HUES64 (cell line): ENCODE measurements around the gene AACS.

ENCODE experiments used
- H3K27ac ChIP-seq: 2 replicates; pipeline ENCODE4 v1.7.0; 2013; ENCODE audit warnings: low read depth, low read length, inconsistent platforms
- H3K27me3 ChIP-seq: 2 replicates; pipeline ENCODE4 v1.6.1; 2013; ENCODE audit warnings: mild to moderate bottlenecking, low read length; ENCODE audit not compliant: insufficient read depth
- H3K36me3 ChIP-seq: 2 replicates; pipeline ENCODE4 v1.6.1; 2013; ENCODE audit warnings: mild to moderate bottlenecking, low read length; ENCODE audit not compliant: insufficient read depth
- H3K4me1 ChIP-seq: 2 replicates; pipeline ENCODE4 v1.6.1; 2013; ENCODE audit warnings: mild to moderate bottlenecking, low read length, moderate library complexity; ENCODE audit not compliant: insufficient read depth
- H3K4me3 ChIP-seq: 2 replicates; pipeline ENCODE4 v1.5.1; 2013; ENCODE audit warnings: mild to moderate bottlenecking, low read length, moderate library complexity
- H3K9ac ChIP-seq: 2 replicates; pipeline ENCODE4 v1.6.1; 2013; ENCODE audit warnings: mild to moderate bottlenecking, low read depth, low read length
- H3K9me3 ChIP-seq: 2 replicates; pipeline ENCODE4 v1.6.1; 2013; ENCODE audit warnings: low read depth, low read length; ENCODE audit not compliant: insufficient read depth
- WGBS: fragments of 150-250, 120-280 bp; methylation state at CpG from one replicate; pipeline ENCODE4 v1.1.7; 2013; ENCODE audit warnings: missing lambda C conversion rate; 5-methylcytosine and 5-hydroxymethylcytosine counted together

The AACS gene

DNA sequence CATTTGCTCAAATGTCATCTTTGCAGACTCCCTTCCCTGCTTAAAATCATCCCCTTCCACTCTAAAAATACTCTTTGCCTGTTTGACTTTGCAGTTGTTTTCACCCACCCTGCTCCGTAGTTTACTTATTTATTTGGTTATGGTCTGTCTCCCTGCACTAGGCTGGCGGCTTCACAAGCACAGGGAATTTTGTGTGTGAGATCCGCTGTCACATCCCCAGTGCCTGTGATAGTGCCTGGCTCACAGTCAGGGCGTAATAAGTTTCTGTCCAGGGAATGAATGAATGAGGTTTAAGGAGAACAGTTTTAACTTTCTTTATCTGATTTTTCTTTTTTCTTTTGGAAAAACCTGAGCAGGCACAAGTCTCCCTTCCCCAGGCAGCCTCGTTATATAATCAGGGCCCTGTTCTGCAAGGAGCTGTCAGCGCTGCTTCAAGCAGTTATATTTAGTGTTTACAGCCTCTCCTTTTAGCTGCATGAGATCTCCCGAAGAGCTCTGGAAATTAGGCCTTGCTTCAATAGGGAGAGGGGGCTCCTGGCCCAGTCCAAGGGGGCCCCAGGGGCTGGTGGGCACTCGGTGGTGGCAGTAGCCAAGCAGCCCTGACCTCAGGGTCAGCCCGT, 107.1 kb downstream of the AACS start:
- no peak overlapping the region for H3K27ac ChIP-seq
- 0 out of 2 replicates have a peak, but pooled peaks cover 3% of the 10 kb centered on the region for H3K9me3 ChIP-seq
- no peaks in the 10 kb centered on the region for H3K27me3 ChIP-seq
- no peak overlapping the region for H3K9ac ChIP-seq
- H3K36me3 ChIP-seq = no peaks in the 10 kb centered on the region
- no peak overlapping the region for H3K4me3 ChIP-seq
- 94% methylated on average over 9 of the region's 9 CpGs for WGBS
- no peaks in the 10 kb centered on the region for H3K4me1 ChIP-seq

DNA sequence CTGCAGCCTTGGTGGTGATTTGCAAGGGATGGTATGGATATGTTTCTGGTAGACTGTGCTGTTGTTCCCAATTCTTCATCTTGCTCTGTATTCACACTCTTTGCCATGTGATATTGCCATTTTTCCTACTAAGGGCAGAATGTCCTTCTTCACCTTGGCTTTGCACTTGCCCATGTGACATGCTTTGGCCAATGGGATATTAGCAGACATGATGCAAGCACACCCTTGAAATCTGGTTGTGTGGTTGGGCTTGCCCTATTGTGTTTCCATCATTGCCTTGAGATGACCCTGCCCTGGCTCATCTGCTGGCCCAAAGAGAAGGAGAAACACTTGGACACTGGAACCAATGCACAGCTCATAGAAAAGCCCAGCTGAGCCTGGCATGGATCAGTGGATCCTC, 110.3 kb downstream of the AACS start:
- H3K9me3 ChIP-seq = peaks cover 6% of the 10 kb centered on the region; the same call in 1 of the 2 replicates
- no peaks in the 10 kb centered on the region for H3K27me3 ChIP-seq
- H3K27ac ChIP-seq = no peak overlapping the region
- H3K9ac ChIP-seq = no peak overlapping the region
- no peaks in the 10 kb centered on the region for H3K4me1 ChIP-seq
- no peaks in the 10 kb centered on the region for H3K36me3 ChIP-seq
- H3K4me3 ChIP-seq = no peak overlapping the region

DNA sequence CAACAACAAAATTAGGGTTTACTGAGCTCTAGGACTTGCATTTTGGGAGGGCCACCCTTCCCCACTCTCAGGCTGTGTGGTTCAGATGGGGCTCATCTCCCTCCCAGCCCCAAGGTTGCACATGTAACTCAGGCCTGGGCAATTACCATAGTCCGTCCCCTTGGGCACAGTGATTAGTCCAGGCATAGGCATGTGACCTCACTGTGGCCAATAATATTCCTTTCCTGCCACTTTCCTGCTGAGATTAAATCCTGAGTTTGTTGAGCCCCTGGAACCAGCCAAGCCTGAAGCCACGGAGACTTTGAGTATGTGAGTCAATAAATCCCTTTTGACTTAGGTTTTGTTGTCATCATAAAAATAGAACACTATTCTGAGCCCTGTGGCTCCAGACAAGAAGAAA, 113.0 kb downstream of the AACS start:
- Histone ChIP-seq H3K27me3 (no peaks in the 10 kb centered on the region), H3K4me3 (no peak overlapping the region), H3K27ac (no peak overlapping the region), H3K36me3 (no peaks in the 10 kb centered on the region), H3K4me1 (no peaks in the 10 kb centered on the region), H3K9me3 (peaks cover 6% of the 10 kb centered on the region; the same call in 1 of the 2 replicates), H3K9ac (no peak overlapping the region)
- WGBS = 97% methylated on average over 2 of the region's 2 CpGs

DNA sequence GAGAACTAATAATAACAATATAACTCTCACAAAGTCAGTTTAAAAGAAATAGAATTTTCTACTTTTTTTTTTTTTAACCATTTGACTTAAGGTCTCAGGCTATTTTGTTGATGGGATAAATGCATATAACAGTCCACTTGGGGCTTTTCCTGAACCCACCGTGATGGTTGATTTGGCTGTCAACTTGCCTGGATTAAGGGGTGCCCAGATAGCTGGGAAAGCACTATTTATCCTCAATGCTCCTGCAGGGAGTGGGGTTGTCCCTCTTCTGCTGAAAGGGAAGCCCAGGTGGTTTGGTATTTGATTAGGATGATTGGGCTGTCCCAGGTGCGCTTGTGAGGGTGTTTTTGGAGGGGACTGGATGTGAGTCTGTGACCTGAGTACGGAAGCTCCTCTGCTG, 114.9 kb downstream of the AACS start:
- H3K27me3 ChIP-seq = peaks cover 16% of the 10 kb centered on the region
- peaks cover 6% of the 10 kb centered on the region; the same call in 1 of the 2 replicates for H3K9me3 ChIP-seq
- H3K27ac ChIP-seq = no peak overlapping the region
- H3K9ac ChIP-seq = no peak overlapping the region
- no peaks in the 10 kb centered on the region for H3K36me3 ChIP-seq
- peaks cover 17% of the 10 kb centered on the region for H3K4me1 ChIP-seq
- H3K4me3 ChIP-seq = no peak overlapping the region
- 92% methylated on average over 3 of the region's 3 CpGs for WGBS

DNA sequence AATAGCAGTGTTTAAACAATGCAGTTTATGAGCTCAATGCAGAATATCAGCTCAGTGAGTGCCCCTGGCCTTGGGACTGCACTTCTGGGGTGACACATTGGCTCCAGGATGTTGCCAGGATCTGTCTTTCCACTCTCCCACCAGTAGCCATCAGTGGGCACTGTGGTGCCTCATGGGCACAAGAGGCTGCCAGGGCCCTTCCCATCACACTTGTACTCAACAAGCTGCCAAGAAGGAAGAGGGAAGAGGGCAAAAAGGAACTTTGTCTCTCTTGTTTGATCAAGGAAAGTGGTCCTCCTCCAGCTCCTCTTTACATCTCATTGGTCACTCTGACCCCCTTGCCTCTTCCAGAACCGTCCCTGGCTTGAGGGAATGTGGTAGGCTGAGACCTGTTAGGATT, 115.9 kb downstream of the AACS start:
- Histone ChIP-seq H3K4me1 (peaks cover 23% of the 10 kb centered on the region), H3K27me3 (peaks cover 20% of the 10 kb centered on the region), H3K27ac (no peak overlapping the region), H3K9me3 (peaks cover 3% of the 10 kb centered on the region; the same call in 1 of the 2 replicates), H3K36me3 (no peaks in the 10 kb centered on the region), H3K9ac (no peak overlapping the region), H3K4me3 (no peak overlapping the region)
- 75% methylated on average over 1 of the region's 1 CpG for WGBS

DNA sequence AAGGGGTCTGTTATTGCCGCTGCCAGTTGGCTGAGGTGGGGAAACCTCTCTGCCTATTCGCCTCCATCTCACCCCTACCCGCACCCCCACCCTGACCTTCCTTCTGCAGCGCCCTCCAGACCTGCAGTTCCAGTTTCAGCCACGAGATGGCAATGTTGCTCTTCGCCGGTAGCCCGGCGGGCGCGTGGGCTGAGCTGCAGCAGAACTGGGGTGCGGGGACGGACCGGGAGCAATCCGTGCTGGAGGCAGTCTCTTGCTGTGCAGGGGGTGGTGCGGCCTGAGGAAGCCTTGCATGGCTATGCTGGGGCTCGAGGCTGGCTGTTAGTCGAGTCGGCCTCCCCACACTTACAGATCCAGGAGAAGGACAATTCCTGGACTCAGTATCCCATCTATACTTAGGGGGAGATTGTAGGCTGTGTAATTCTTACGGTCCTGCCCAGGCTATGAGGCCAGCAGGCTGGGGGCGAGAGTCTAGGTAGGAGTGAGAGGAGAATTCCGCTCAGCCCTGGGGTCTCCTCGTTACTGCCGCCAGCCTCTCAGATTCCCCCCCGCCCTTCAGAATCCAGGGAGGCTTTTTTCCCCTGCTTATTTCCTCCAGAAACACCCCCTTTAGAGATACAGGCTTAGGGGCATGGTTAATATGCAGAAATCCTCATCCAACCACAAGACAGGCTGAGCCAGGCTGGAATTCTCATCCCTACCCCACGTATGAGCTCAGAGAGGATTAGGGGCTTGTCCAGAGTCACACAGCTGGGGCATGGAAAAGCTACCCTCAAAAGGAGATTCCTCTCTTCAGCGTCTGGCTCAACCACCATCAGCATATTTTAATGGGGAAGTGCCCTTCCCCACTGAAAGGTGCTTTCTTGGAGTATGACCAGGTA, 118.2 kb downstream of the AACS start:
- no peak overlapping the region for H3K27ac ChIP-seq
- peaks cover 30% of the 10 kb centered on the region for H3K4me1 ChIP-seq
- H3K36me3 ChIP-seq = no peaks in the 10 kb centered on the region
- H3K4me3 ChIP-seq = peak overlapping the region; percentile 41
- 2% methylated on average over 19 of the region's 27 CpGs for WGBS
- H3K9ac ChIP-seq = peak overlapping the region; percentile 16; the same call in 1 of the 2 replicates
- H3K27me3 ChIP-seq = peaks cover 34% of the 10 kb centered on the region
- peaks cover 3% of the 10 kb centered on the region; the same call in 1 of the 2 replicates for H3K9me3 ChIP-seq

DNA sequence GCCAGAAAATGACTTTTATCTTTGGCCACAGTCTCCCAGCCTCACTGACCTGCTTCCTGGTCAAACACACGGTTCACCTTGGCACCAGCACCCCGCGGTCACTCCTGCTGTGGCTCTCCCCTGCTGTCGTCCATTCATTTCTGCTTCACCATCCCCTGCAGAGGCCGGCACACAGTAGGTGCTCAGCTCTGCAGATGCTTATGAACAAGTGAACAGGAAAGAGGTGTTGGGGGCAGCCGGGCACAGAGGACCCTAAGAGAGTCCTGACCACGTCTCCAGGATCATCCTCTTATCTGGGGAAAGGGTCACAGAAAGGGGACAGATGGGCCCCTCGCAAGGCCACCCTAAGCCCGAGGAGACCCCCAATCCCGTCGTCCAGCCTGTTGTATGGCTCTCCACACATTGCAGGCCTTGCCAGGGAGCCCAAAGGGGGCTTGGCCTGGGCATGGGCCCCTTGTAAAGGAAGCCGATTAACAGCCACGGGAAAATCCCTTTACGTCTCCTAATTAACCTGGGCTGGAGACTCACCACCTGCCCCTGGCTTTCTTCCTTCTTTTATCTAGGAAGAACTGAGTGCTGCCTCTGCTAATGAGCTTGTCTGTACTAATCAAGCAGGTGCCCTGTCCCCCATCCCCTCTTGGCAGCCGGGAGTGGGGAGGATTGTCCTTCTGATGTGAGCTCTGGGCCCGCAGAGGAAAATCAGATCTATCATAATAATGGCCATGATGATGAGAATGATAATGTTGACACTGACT, 119.2 kb downstream of the AACS start:
- H3K4me1 ChIP-seq = peaks cover 33% of the 10 kb centered on the region
- H3K9ac ChIP-seq = no peak overlapping the region
- H3K27ac ChIP-seq = no peak overlapping the region
- H3K9me3 ChIP-seq = peaks cover 3% of the 10 kb centered on the region; the same call in 1 of the 2 replicates
- H3K27me3 ChIP-seq = peaks cover 43% of the 10 kb centered on the region
- 44% methylated on average over 16 of the region's 16 CpGs for whole genome bisulfite sequencing
- H3K36me3 ChIP-seq = no peaks in the 10 kb centered on the region
- peak overlapping the region; percentile 73; the same call in 1 of the 2 replicates for H3K4me3 ChIP-seq

DNA sequence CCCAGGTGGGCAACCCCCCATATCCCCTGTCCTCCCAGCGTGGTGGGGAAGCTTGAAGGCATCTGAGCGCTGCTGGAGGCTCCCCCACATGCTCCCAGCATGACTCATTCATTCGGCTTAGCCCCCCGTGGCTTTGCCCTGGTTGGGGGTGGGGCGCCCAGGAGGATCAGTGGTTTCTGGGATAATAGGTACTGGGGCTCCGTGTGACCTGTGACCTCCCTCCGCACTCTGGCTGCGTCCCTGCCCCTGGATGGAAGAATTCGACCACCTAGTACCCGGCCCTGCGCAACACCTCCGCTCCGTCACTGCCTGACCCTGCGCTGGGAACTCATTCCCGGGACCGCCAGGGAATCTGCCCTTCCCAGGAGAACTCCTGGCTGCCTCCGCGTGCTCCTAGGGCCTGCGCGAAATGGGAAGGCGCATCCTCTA, 120.1 kb downstream of the AACS start:
- H3K27ac ChIP-seq = peak overlapping the region; percentile 74; the same call in 1 of the 2 replicates
- under 1% methylated on average over 21 of the region's 21 CpGs for WGBS
- no peaks in the 10 kb centered on the region for H3K9me3 ChIP-seq
- no peaks in the 10 kb centered on the region for H3K36me3 ChIP-seq
- peak overlapping the region; percentile 75 for H3K9ac ChIP-seq
- peak overlapping the region; percentile 73 for H3K4me3 ChIP-seq
- H3K27me3 ChIP-seq = peaks cover 52% of the 10 kb centered on the region
- H3K4me1 ChIP-seq = peaks cover 40% of the 10 kb centered on the region

DNA sequence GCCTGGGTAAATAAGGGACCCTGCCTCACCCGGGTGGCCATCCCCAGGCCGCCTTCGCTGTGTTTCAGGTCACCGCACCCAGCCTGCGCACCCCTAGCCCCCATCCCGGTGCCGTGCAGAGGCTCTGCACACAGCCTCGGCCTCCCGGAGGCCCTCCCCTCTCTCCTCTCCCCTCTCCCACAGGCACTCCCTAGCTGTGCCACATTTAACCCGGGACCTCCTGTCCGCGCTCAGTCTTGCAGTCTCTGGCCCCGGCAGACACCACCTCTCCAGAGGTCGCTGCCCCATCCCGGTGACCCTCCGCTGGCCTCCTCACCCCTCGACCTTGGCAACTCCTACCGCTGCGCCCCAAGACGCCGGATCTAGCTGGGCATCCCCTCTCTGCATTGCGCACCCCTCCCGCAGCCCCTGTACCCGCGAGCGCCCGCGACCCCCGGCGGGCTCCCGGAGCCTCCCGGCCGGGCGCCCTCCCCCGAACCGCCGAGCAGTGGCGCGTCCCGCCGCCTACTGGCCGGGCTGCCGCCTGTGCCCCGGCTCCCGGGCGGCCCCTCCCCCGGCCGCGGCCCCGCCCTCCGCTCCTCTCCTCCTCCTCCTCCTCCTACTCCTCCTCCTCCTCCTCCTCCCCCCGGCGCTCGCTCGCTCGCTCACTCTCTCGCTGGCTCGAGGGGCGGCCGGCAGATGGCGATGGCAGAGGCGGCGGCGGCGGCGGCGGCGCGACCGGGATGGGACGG, 120.7 kb downstream of the AACS start, which contains the start of gene TMEM132B:
Gene TMEM132B, plus strand, starts transcription at position 647 of the 731 bp plus-strand sequence.
- H3K9me3 ChIP-seq = no peaks in the 10 kb centered on the region
- under 1% methylated on average over 71 of the region's 71 CpGs for WGBS
- H3K4me3 ChIP-seq = peak within 1 kb of the TSS; percentile 73
- peak within 1 kb of the TSS; percentile 75 for H3K9ac ChIP-seq
- H3K4me1 ChIP-seq = peaks cover 40% of the 10 kb centered on the region
- H3K27me3 ChIP-seq = peaks cover 52% of the 10 kb centered on the region
- H3K36me3 ChIP-seq = no peaks in the 10 kb centered on the region
- peak within 1 kb of the TSS; percentile 74; the same call in 1 of the 2 replicates for H3K27ac ChIP-seq

DNA sequence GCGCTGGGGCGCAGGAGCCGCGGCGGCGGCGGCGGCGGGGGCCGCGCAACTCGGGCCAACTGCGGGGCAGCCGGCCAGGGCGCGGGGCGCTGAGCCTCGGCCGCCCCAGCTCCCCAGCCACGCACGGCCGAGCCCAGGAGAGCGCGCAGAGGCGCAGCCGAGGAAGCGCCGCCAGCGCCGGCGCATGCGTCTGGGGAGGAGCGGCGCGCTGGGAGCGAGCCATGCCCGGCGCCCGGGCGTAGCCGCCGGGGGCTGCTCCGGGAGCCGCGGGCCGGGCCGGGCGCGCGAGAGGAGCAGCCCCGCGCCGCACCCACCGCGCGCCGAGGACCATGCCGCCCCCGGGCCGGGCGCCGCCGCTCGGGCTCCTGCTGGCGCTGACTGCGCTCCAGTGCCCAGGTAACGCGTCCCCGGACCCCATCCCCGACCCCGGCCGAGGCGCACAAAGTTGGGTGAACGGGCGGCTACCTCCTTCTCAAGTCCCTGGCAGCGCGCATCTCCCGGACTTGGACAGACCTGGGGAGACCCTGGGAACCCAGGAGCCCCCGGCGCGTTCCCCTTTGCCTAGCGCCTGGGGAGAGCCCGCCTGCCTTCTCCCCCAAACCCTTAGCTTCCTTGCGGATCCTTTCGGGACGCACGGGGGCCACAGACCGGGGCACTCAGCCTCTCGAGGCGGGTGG, 121.4 kb downstream of the AACS start:
- H3K27me3 ChIP-seq = peaks cover 56% of the 10 kb centered on the region
- H3K9me3 ChIP-seq = no peaks in the 10 kb centered on the region
- no peaks in the 10 kb centered on the region for H3K36me3 ChIP-seq
- no peak overlapping the region for H3K27ac ChIP-seq
- under 1% methylated on average over 90 of the region's 90 CpGs for WGBS
- peak overlapping the region; percentile 71 for H3K4me3 ChIP-seq
- H3K9ac ChIP-seq = peak overlapping the region; percentile 40; the same call in 1 of the 2 replicates
- peaks cover 40% of the 10 kb centered on the region for H3K4me1 ChIP-seq
